Measurements from ENCODE around the gene MOG. TPM values are rescaled to one million over a fixed set of nuclear protein-coding genes. Genes with fewer than 3 reads are reported as not detected.
A peak's percentile ranks its signal among the peaks of the same experiment; 100 is the strongest.

MOG gene
- total RNA-seq, 1 donor from 2014 or later, result not detected

DNA sequence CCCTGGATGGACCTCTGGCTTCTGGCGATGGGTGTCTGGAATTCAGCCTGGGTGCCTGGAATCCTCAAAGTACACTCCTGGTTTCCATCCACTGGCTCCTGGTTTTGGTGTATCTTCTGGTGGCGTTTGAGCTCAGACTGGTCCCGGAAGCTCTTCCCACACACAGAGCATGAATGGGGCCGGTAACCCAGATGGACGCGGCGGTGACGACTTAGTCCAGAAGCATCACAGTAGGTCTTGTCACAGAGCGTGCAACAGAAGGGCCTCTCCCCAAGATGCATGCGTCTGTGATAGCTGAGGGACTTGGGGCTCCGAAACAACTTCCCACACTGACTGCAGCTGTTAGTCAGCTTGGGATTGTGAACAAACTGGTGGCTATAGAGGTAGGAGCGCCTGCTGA lies 16.3 kb downstream of the MOG start:
- no peak for DNase-seq (ENCODE audit: low spot score, unreplicated experiment)
- Mint-ChIP-seq H3K27ac (no peak overlapping the region), H3K27me3 (peaks cover 9% of the 10 kb centered on the region)

DNA sequence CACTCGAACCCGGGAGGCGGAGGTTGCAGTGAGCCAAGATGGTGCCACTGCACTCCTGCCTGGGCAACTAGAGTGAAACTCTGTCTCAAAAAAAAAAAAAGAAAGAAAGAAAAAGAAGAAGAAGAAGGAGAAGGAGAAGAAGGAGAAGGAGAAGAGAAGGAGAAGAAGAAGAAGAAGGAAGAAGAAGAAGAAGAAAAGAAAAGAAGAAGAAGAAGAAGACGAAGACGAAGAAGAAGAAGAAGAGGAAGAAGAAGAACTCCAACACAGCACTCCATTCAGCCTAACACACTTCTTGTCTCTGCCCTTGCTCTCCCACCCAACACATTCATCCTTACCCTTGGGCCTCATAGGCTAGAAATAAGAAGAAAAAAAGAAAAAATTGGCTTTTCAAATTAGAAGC lies 17.1 kb downstream of the MOG start:
- no peak for DNase-seq (ENCODE audit: low spot score, unreplicated experiment)
- TF ChIP-seq, protein P1, sequence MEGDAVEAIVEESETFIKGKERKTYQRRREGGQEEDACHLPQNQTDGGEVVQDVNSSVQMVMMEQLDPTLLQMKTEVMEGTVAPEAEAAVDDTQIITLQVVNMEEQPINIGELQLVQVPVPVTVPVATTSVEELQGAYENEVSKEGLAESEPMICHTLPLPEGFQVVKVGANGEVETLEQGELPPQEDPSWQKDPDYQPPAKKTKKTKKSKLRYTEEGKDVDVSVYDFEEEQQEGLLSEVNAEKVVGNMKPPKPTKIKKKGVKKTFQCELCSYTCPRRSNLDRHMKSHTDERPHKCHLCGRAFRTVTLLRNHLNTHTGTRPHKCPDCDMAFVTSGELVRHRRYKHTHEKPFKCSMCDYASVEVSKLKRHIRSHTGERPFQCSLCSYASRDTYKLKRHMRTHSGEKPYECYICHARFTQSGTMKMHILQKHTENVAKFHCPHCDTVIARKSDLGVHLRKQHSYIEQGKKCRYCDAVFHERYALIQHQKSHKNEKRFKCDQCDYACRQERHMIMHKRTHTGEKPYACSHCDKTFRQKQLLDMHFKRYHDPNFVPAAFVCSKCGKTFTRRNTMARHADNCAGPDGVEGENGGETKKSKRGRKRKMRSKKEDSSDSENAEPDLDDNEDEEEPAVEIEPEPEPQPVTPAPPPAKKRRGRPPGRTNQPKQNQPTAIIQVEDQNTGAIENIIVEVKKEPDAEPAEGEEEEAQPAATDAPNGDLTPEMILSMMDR (IDR thresholded peaks at IDR 0.05; ENCODE audit: unreplicated experiment), result no peak
- Mint-ChIP-seq H3K9me3 (ENCODE audit: low read depth) (no peaks in the 10 kb centered on the region), H3K27ac (no peak overlapping the region), H3K36me3 (ENCODE audit: insufficient read depth) (no peaks in the 10 kb centered on the region), H3K27me3 (peaks cover 8% of the 10 kb centered on the region), H3K4me1 (ENCODE audit: low read depth) (peaks cover 6% of the 10 kb centered on the region), H3K4me3 (ENCODE audit: low read depth) (no peak overlapping the region)

More for the DNA sequence above, 16.3 kb downstream of the MOG start:
- Mint-ChIP-seq H3K36me3 (ENCODE audit: insufficient read depth) (no peaks in the 10 kb centered on the region), H3K4me3 (ENCODE audit: low read depth) (no peak overlapping the region), H3K4me1 (ENCODE audit: low read depth) (peaks cover 6% of the 10 kb centered on the region), H3K9me3 (ENCODE audit: low read depth) (no peaks in the 10 kb centered on the region)
- TF ChIP-seq, protein P1 (IDR thresholded peaks at IDR 0.05; ENCODE audit: unreplicated experiment), result no peak

DNA sequence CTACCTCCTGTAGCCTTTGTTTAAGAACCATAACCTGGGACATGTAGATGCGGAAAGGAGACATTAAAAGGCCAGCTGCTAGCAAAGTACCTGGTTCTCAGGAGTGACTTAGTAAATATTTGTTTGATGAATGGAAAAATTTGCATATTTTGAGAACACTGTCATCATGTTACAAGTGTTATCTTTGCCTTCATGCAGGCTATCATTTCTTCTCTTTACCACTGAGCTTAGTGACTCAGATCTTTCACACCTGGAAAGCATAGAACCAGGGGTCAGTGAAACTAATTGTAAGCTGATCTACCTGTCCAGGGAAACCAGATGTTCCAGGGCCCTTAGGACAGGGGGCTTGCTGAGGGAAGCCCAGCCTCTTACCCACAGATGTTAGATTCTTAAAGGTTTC lies 18.7 kb downstream of the MOG start:
- H3K9me3 Mint-ChIP-seq (ENCODE audit: low read depth), result no peaks in the 10 kb centered on the region
- no peak for DNase-seq (ENCODE audit: low spot score, unreplicated experiment)
- no peak overlapping the region for H3K4me3 Mint-ChIP-seq (ENCODE audit: low read depth)
- peaks cover 6% of the 10 kb centered on the region for H3K27me3 Mint-ChIP-seq
- H3K4me1 Mint-ChIP-seq (ENCODE audit: low read depth), result peaks cover 6% of the 10 kb centered on the region
- TF ChIP-seq, protein P1 (IDR thresholded peaks at IDR 0.05; ENCODE audit: unreplicated experiment), result no peak
- H3K27ac Mint-ChIP-seq, result peak overlapping the region; percentile 69
- H3K36me3 Mint-ChIP-seq (ENCODE audit: insufficient read depth), result no peaks in the 10 kb centered on the region

DNA sequence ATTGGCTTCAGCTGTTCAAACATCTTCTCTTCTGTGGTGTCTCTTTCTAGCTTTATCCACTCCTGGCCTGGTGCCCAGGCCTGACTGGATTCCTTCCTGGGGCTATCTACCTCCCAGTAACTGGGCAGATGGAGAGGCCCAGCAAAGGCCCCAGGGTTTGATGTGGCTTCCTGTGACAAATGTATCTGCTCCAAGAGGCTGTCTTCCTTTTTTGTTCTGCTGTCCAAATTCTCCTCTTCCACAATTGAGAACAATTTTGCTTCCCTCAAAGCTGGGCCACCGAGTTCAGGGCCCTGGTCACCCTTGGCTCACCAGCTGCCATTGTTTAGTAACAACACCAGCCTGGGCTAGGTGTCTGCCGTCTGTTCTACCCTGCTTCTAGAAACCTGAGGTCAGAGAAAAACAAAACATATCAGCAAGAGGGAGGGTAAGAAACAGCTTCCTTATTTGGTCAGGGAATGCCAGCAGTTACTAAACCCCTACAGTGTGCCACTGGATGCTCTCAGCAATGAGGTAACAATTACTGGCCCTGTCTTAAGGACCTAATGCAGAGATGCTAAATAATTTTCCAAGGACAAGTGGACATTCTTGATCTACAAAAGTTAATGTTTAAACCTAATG lies 20.2 kb downstream of the MOG start:
- no peaks in the 10 kb centered on the region for H3K27me3 Mint-ChIP-seq
- no peaks in the 10 kb centered on the region for H3K9me3 Mint-ChIP-seq (ENCODE audit: low read depth)
- no peak overlapping the region for H3K4me3 Mint-ChIP-seq (ENCODE audit: low read depth)
- DNase-seq (ENCODE audit: low spot score, unreplicated experiment), result no peak
- H3K36me3 Mint-ChIP-seq (ENCODE audit: insufficient read depth), result no peaks in the 10 kb centered on the region
- peak overlapping the region; percentile 92 for H3K27ac Mint-ChIP-seq
- TF ChIP-seq, protein P1 (IDR thresholded peaks at IDR 0.05; ENCODE audit: unreplicated experiment), result no peak
- peaks cover 6% of the 10 kb centered on the region for H3K4me1 Mint-ChIP-seq (ENCODE audit: low read depth)

DNA sequence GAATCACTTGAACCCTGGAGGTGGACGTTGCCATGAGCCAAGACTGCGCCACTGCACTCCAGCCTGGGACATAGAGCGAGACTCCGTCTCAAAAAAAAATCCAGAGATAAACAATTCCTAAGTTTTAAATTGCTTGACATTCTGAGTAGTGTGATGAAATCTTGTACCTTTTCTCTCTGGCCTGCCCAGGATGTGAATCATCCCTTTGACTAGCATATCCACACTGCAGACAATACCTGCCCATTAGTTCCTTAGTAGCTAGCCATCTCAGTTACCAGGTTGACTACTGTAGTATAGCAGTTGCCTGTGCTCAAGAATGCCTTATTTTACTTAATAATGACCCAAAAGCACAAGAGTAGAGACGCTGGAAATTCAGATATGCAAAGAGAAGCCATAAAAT lies 21.2 kb downstream of the MOG start:
- no peaks in the 10 kb centered on the region for H3K36me3 Mint-ChIP-seq (ENCODE audit: insufficient read depth)
- H3K4me3 Mint-ChIP-seq (ENCODE audit: low read depth), result no peak overlapping the region
- TF ChIP-seq, protein P1 (IDR thresholded peaks at IDR 0.05; ENCODE audit: unreplicated experiment), result no peak
- no peaks in the 10 kb centered on the region for H3K27me3 Mint-ChIP-seq
- no peak for DNase-seq (ENCODE audit: low spot score, unreplicated experiment)
- H3K9me3 Mint-ChIP-seq (ENCODE audit: low read depth), result no peaks in the 10 kb centered on the region
- H3K27ac Mint-ChIP-seq, result no peak overlapping the region
- H3K4me1 Mint-ChIP-seq (ENCODE audit: low read depth), result peaks cover 6% of the 10 kb centered on the region

All from progenitor cell of endocrine pancreas (in vitro differentiated cells).